HepG2 (cell line): Measurements from ENCODE around the gene PRKAR1A. TPM values are rescaled to one million over a fixed set of nuclear protein-coding genes. Genes with fewer than 3 reads are reported as not detected.

Experiments used
- ARHGAP35 ChIP-seq: sonication (generic); formaldehyde crosslinking; IDR thresholded peaks from 2 replicates; pipeline ENCODE4 v1.9.0; 2022; ENCODE audit warnings: mild to moderate bottlenecking, inconsistent platforms, moderate library complexity, missing genetic modification reagents, borderline replicate concordance
- CERS6 ChIP-seq: sonication (generic); formaldehyde crosslinking; IDR thresholded peaks from 2 replicates; pipeline ENCODE4 v1.5.0; 2020; ENCODE audit warnings: missing genetic modification reagents
- E2F2 ChIP-seq: sonication (generic); formaldehyde crosslinking; IDR thresholded peaks from 2 replicates; pipeline ENCODE4 v1.4.0; 2020; ENCODE audit warnings: missing genetic modification reagents, borderline replicate concordance
- FOXK1 ChIP-seq: sonication (generic); formaldehyde crosslinking; IDR thresholded peaks from 2 replicates; pipeline ENCODE4 v1.4.0; 2020; ENCODE audit warnings: low read depth, missing genetic modification reagents, borderline replicate concordance
- HOXD1 ChIP-seq: sonication (generic); formaldehyde crosslinking; IDR thresholded peaks from 2 replicates; pipeline ENCODE4 v1.5.0; 2020; ENCODE audit warnings: missing genetic modification reagents
- KIAA2018 ChIP-seq: sonication (generic); formaldehyde crosslinking; IDR thresholded peaks from 2 replicates; pipeline ENCODE4 v1.5.0; 2020; ENCODE audit warnings: mild to moderate bottlenecking, missing genetic modification reagents, borderline replicate concordance
- MAF1 ChIP-seq: sonication (generic); formaldehyde crosslinking; IDR thresholded peaks from 2 replicates; pipeline ENCODE4 v1.5.0; 2020; ENCODE audit warnings: missing genetic modification reagents, borderline replicate concordance
- MTA1 ChIP-seq: sonication (generic); formaldehyde crosslinking; IDR thresholded peaks from 2 replicates; pipeline ENCODE4 v1.4.0; 2020; ENCODE audit warnings: missing genetic modification reagents, mild to moderate bottlenecking, borderline replicate concordance
- PHF20 ChIP-seq: sonication (generic); formaldehyde crosslinking; IDR thresholded peaks from 2 replicates; pipeline ENCODE4 v1.5.0; 2020; ENCODE audit warnings: mild to moderate bottlenecking, missing genetic modification reagents
- PRDM15 ChIP-seq: sonication (generic); formaldehyde crosslinking; IDR thresholded peaks from 2 replicates; pipeline ENCODE4 v1.4.0; 2020; ENCODE audit warnings: missing genetic modification reagents
- TEF ChIP-seq: sonication (generic); formaldehyde crosslinking; IDR thresholded peaks from 2 replicates; pipeline ENCODE4 v1.5.0; 2020; ENCODE audit warnings: missing genetic modification reagents
- ZFX ChIP-seq: sonication (generic); formaldehyde crosslinking; IDR thresholded peaks from 2 replicates; pipeline ENCODE4 v1.4.0; 2020; ENCODE audit warnings: mild to moderate bottlenecking, low read depth, missing genetic modification reagents, moderate library complexity
- polyA plus RNA-seq, 8 experiments: library from polyadenylated mRNA; depleted of rRNA in 3 of 8; stranded (reverse) in 7 of 8; unstranded in 1 of 8; fragments of >200 nt; fragmentation: Illumina TruSeq in 4 of 8; extraction: Trizol in 4 of 8; gene quantifications; 2 replicates each; pipeline versions ENCODE4 v1.2.1 to v1.2.3, GENCODE V29; 2011 to 2016; ENCODE audit warnings: low read depth in 4 of 8, missing spikeins in 1 of 8, mixed read lengths in 1 of 8; ENCODE audit not compliant: insufficient read depth in 1 of 8
- total RNA-seq, 5 experiments: library from RNA; depleted of rRNA; stranded (reverse); fragments of >200 nt; fragmentation: Illumina TruSeq; extraction: Trizol; gene quantifications; 2 replicates each; pipeline ENCODE4 v1.2.3, GENCODE V29; 2016; ENCODE audit warnings: low read depth in 1 of 5

PRKAR1A gene
- total and polyA plus RNA-seq, 2 of the 13 experiments (the other 11 are each of a cell fraction or from before 2014, with no cell fraction given) = 265 to 266 TPM

GRCh38 chr17:68509141-68510057 lies 2.8 kb upstream of the PRKAR1A start (continued):
- TF ChIP-seq KIAA2018 (CRISPR knock-in tag) = no peak
- 0 out of 2 replicates have a peak, but pooled peaks have one; percentile 48 for TF ChIP-seq ARHGAP35
- no peak for TF ChIP-seq PHF20 (CRISPR knock-in tag)
- TF ChIP-seq MAF1 (CRISPR knock-in tag) = no peak
- TF ChIP-seq HOXD1 (CRISPR knock-in tag) = no peak
- TF ChIP-seq MTA1 (CRISPR knock-in tag) = peak; percentile 66
- TF ChIP-seq ZFX = peak; percentile 30
- no peak for TF ChIP-seq CERS6 (CRISPR knock-in tag)
- no peak for TF ChIP-seq E2F2 (CRISPR knock-in tag)
- TF ChIP-seq TEF = no peak
- 0 out of 2 replicates have a peak, but pooled peaks have one; percentile 12 for TF ChIP-seq FOXK1
- no peak for TF ChIP-seq PRDM15
